CD4-positive, alpha-beta T cell treated with Interleukin-17A for 1 hour (primary cell): Measurements from ENCODE around the gene ZSWIM6.

Source experiments
- DNase-seq: peaks from one replicate; pipeline ENCODE4 v3.0.0-alpha.2; 2020

Gene ZSWIM6

GRCh38 chr5:61563401-61563800, 231.3 kb downstream of the ZSWIM6 start:
- no peak for DNase-seq

GRCh38 chr5:61567337-61567736, 235.3 kb downstream of the ZSWIM6 start:
- DNase-seq = no peak

- no peak for DNase-seq
These were observed 237.3 kb downstream of the ZSWIM6 start for GRCh38 chr5:61569353-61569752.

- no peak for DNase-seq
These were observed 238.7 kb downstream of the ZSWIM6 start for GRCh38 chr5:61570767-61571166.

- no peak for DNase-seq
These were observed 240.9 kb downstream of the ZSWIM6 start for GRCh38 chr5:61572959-61573358.

GRCh38 chr5:61575103-61575502, 243.0 kb downstream of the ZSWIM6 start:
- DNase-seq = no peak

GRCh38 chr5:61575581-61575980, 243.5 kb downstream of the ZSWIM6 start:
- DNase-seq = no peak

- no peak for DNase-seq
These were observed 244.5 kb downstream of the ZSWIM6 start for GRCh38 chr5:61576556-61576955.

GRCh38 chr5:61578858-61579503, 246.9 kb downstream of the ZSWIM6 start:
- no peak for DNase-seq

GRCh38 chr5:61582205-61582820, 250.3 kb downstream of the ZSWIM6 start:
- no peak for DNase-seq

GRCh38 chr5:61582887-61583286, 250.8 kb downstream of the ZSWIM6 start:
- no peak for DNase-seq

- no peak for DNase-seq
These were observed 254.3 kb downstream of the ZSWIM6 start for GRCh38 chr5:61586096-61587084.

GRCh38 chr5:61587125-61587524, 255.1 kb downstream of the ZSWIM6 start:
- DNase-seq = no peak

- no peak for DNase-seq
These were observed 256.2 kb downstream of the ZSWIM6 start for GRCh38 chr5:61588216-61588615.

GRCh38 chr5:61589946-61590345, 257.9 kb downstream of the ZSWIM6 start:
- DNase-seq = no peak

- no peak for DNase-seq
These were observed 258.4 kb downstream of the ZSWIM6 start for GRCh38 chr5:61590473-61590872.

GRCh38 chr5:61591859-61592258, 259.8 kb downstream of the ZSWIM6 start:
- DNase-seq = no peak

GRCh38 chr5:61595426-61595825, 263.4 kb downstream of the ZSWIM6 start:
- DNase-seq = no peak
